Bronchial epithelial cell (primary cell): ENCODE measurements around the gene TCL1A. TPM values are rescaled to one million over a fixed set of nuclear protein-coding genes. Genes with fewer than 3 reads are reported as not detected.
"Not testable (repeated sequence)": the region's sequence is repeated elsewhere in the genome, so short reads cannot be mapped to it uniquely, and the experiment has no call there.

Source experiments
- DNase-seq: peaks from one replicate; pipeline ENCODE4 v3.0.0-alpha.2; 2010; ENCODE audit warnings: low read depth
- FAIRE-seq: peaks from 2 replicates; lab custom pipeline; 2011; peaks lifted over from hg19 to GRCh38; lab: Jason Lieb, UNC
- H3K27me3 ChIP-seq: 2 replicates; pipeline ENCODE4 v1.5.1; 2011; ENCODE audit warnings: low read length; ENCODE audit not compliant: control insufficient read depth, insufficient read depth
- H3K36me3 ChIP-seq: 2 replicates; pipeline ENCODE4 v1.5.1; 2011; ENCODE audit warnings: low read length; ENCODE audit not compliant: control insufficient read depth, insufficient read depth
- H3K4me3 ChIP-seq: 2 replicates; pipeline ENCODE4 v1.5.1; 2011; ENCODE audit warnings: mild to moderate bottlenecking, low read depth, low read length, control low read depth
- total RNA-seq: library from RNA; depleted of rRNA; stranded (reverse); fragments of >200 nt; gene quantifications from 2 replicates; pipeline ENCODE4 v1.2.1, GENCODE V29; 2014
- TF ChIP-seq, protein P1 (sequence below): IDR thresholded peaks from 2 replicates; pipeline ENCODE4 v1.5.1; 2011; ENCODE audit warnings: mild to moderate bottlenecking, moderate library complexity, low read length, control low read depth, inconsistent platforms; ENCODE audit not compliant: insufficient read depth, severe bottlenecking

Gene TCL1A
- total RNA-seq, 1 donor from 2014 or later, result not detected

DNA sequence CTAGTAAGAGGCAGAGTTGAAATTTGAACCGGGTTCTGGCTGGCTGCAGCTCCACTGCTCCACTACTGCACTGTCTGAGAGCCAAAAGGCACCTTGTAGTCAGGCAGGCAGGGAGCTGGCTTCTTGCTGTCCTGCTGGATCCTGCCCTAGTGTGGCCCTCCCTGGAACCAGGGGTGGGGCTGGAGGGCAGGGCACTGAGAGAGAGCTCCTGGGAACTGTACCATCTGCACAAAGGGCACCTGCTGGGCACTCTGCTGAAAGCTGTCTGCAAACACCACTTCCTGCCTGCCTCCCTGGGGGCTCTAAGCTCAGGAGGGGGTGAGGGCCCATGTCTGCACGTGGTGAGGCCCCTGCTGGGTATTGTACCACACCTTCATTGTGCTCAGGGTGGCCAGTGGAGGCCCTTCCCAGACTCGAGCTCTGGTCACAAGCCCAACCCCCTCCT is 46.7 kb downstream of the TCL1A start:
- Histone ChIP-seq H3K36me3 (no peaks in the 10 kb centered on the region), H3K27me3 (no peaks in the 10 kb centered on the region), H3K4me3 (no peak overlapping the region)
- DNase-seq (no peak), FAIRE-seq (no peak)
- TF ChIP-seq, protein P1, sequence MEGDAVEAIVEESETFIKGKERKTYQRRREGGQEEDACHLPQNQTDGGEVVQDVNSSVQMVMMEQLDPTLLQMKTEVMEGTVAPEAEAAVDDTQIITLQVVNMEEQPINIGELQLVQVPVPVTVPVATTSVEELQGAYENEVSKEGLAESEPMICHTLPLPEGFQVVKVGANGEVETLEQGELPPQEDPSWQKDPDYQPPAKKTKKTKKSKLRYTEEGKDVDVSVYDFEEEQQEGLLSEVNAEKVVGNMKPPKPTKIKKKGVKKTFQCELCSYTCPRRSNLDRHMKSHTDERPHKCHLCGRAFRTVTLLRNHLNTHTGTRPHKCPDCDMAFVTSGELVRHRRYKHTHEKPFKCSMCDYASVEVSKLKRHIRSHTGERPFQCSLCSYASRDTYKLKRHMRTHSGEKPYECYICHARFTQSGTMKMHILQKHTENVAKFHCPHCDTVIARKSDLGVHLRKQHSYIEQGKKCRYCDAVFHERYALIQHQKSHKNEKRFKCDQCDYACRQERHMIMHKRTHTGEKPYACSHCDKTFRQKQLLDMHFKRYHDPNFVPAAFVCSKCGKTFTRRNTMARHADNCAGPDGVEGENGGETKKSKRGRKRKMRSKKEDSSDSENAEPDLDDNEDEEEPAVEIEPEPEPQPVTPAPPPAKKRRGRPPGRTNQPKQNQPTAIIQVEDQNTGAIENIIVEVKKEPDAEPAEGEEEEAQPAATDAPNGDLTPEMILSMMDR, result no peak

DNA sequence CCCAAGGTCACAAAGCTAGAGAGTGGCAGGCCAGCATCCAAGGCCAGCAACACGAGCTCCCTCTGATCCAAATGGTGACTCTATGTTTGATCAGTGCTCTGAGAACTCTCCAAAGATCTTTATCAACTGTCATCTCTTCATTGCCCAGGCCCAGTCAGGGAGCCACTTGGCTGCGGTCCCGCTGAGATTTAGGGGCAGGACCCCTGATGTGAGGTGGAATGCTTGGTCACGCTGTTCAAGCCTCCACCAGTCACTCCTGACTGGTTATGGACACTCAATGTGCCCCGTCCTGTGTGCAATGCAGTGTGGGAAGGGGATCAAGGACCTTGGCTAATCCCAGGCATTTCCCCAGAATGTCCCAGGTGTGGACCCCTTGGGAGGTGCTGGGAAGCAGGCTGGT is 47.5 kb downstream of the TCL1A start:
- DNase-seq (no peak), FAIRE-seq (no peak)
- H3K36me3 ChIP-seq, result no peaks in the 10 kb centered on the region
- H3K27me3 ChIP-seq, result no peaks in the 10 kb centered on the region
- no peak overlapping the region for H3K4me3 ChIP-seq
- TF ChIP-seq, protein P1, result no peak

DNA sequence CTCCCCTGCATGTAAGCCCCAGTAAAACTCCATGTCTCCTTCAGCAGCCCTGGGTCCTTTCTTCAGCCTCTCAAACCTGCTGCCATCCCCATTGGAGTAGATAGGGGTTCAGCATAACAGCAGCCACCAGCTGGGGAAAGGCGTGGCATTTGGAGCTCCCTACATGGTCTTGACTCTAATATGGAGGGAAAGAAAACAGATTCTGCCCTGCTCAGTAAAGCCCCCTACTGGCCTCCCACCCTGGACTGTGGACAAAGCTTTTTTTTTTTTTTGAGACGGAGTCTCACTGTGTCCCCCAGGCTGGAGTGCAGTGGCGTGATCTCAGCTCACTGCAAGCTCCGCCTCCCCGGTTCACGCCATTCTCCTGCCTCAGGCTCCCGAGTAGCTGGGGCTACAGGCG is 48.4 kb downstream of the TCL1A start:
- not testable (repeated sequence) for H3K27me3 ChIP-seq, FAIRE-seq, H3K4me3 ChIP-seq, DNase-seq, H3K36me3 ChIP-seq

DNA sequence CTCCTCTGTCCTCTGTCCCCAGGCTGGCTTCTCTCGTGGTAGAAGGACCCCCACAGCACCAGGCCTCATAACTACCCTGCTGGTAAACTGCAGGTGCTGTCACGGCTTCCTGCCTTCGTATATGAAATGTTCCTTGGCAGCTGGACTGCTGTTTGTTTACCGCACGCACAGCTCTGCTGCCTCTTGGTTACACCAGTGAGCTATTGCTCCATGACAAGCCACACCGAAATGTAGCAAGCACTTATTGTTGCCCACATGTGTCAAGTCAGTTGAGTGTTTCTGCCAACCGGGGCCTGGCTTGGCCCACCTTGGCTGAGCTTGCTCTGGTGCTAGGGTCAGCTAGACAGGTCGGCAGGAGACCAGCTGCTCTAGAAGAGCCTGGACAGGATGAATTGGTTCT is 49.4 kb downstream of the TCL1A start:
- FAIRE-seq (no peak), DNase-seq (no peak)
- H3K4me3 ChIP-seq, result no peak overlapping the region
- TF ChIP-seq, protein P1, result no peak
- H3K36me3 ChIP-seq, result no peaks in the 10 kb centered on the region
- no peaks in the 10 kb centered on the region for H3K27me3 ChIP-seq

DNA sequence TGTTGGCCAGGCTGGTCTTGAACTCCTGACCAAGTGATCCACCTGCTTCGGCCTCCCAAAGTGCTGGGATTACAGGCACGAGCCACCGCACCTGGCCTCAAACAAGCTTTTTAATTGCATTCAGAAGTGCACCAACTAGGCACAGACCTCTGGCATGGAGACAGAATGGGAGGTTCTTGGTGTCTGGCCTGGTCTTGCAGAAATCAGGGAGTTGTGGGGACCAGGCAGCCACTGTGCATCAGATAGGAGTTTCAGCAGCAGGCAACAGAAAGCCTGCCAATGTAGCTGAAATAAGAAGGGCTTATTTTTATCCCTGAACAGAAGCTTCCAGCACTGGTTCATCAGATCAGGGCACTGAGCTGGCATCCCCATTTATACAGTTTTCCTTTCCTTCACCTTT is 49.9 kb downstream of the TCL1A start:
- FAIRE-seq (no peak), DNase-seq (no peak)
- Histone ChIP-seq H3K27me3 (no peaks in the 10 kb centered on the region), H3K4me3 (no peak overlapping the region), H3K36me3 (no peaks in the 10 kb centered on the region)
- TF ChIP-seq, protein P1, result no peak

DNA sequence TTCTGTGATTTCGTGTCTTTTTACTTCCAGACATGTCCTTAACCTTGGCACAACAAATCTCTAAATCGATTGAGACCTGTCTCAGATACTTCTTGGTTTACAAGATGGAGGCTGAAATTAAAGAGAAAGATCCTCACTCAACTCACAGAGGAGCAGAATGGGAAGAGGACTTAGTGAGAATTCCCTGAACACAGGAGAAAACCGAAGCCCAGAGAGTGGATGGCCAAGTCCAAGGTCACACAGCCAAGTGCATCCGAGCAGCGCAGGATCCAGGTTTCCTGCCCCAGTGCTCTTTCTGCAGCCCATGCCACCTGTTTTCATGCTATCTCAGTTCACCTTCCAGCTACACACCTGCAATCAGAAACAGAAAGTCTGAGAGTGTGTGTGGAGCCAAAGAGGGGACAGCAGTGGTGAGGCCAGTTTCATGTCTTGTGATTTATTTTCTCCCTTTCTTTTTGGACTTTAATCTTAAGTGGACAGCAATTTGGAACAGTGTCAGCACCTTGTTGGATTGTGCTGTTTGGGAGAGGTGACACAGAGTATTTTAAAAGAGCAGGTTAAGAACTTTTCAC is 50.6 kb downstream of the TCL1A start:
- TF ChIP-seq, protein P1, result no peak
- no peak for DNase-seq
- no peak overlapping the region for H3K4me3 ChIP-seq
- no peaks in the 10 kb centered on the region for H3K36me3 ChIP-seq
- no peak for FAIRE-seq
- no peaks in the 10 kb centered on the region for H3K27me3 ChIP-seq
